GM23338 (cell line): ENCODE results near the gene FTO.

Experiments used
- CREB1 ChIP-seq: fragments of 250-450 bp; sonication (Bioruptor Pico); IDR thresholded peaks from 2 replicates; pipeline ENCODE4 v1.5.0; 2020; ENCODE audit warnings: low read depth, mild to moderate bottlenecking, moderate library complexity
- CTCF ChIP-seq, 2 experiments: fragments of 200-600 bp in 1 of 2; sonication (generic) in 1 of 2; conservative IDR thresholded peaks; 2 replicates each; pipeline versions ENCODE4 v1.5.1 to v1.6.1; 2016 to 2017; ENCODE audit warnings: antibody characterized with exemption in 2 of 2, low read depth in 2 of 2, mild to moderate bottlenecking in 2 of 2, moderate library complexity in 1 of 2
- EZH2 ChIP-seq: fragments of 200-600 bp; sonication (generic); IDR thresholded peaks from one replicate; pipeline ENCODE4 v1.8.0; 2017; ENCODE audit warnings: antibody characterized with exemption, mild to moderate bottlenecking, low read depth; ENCODE audit not compliant: unreplicated experiment
- EZH2phosphoT487 ChIP-seq: fragments of 200-600 bp; sonication (generic); IDR thresholded peaks from one replicate; pipeline ENCODE4 v1.8.1; 2018; ENCODE audit warnings: antibody characterized with exemption; ENCODE audit not compliant: unreplicated experiment
- JUNB ChIP-seq: IDR thresholded peaks from one replicate; pipeline ENCODE4 v1.6.1; 2016; ENCODE audit warnings: antibody characterized with exemption; ENCODE audit not compliant: unreplicated experiment
- POLR2AphosphoS5 ChIP-seq: IDR thresholded peaks from 2 replicates; pipeline ENCODE4 v1.6.1; 2016; ENCODE audit warnings: antibody characterized with exemption, low read depth
- REST ChIP-seq: IDR thresholded peaks from one replicate; pipeline ENCODE4 v1.6.1; 2018; ENCODE audit warnings: antibody characterized with exemption; ENCODE audit not compliant: unreplicated experiment
- ZNF331 ChIP-seq: fragments of 250-450 bp; sonication (Bioruptor Pico); IDR thresholded peaks from 2 replicates; pipeline ENCODE4 v1.5.0; 2020; ENCODE audit warnings: low read depth, mild to moderate bottlenecking, moderate library complexity

GRCh38 chr16:54115558-54115957 lies 411.6 kb downstream of the FTO start:
- TF ChIP-seq EZH2: no peak
- no peak for TF ChIP-seq CTCF (conservative IDR thresholded peaks at IDR 0.05; ENCODE audit: low read depth in 2 of 2)
- no peak for TF ChIP-seq REST
- TF ChIP-seq POLR2AphosphoS5: no peak
- TF ChIP-seq EZH2phosphoT487: no peak
- TF ChIP-seq CREB1 (CRISPR knock-in tag): no peak
- no peak for TF ChIP-seq JUNB
- no peak for TF ChIP-seq ZNF331
